Neuronal stem cell (in vitro differentiated cells): ENCODE results near the gene GMDS.

Experiments
- DNase-seq: peaks from one replicate; pipeline ENCODE4 v3.0.0-alpha.2; 2013; ENCODE audit warnings: low spot score
- H2AFZ ChIP-seq: one replicate; pipeline ENCODE4 v1.6.1; 2013; ENCODE audit warnings: mild to moderate bottlenecking, low read length, inconsistent platforms
- H2AK5ac ChIP-seq: 2 replicates; pipeline ENCODE4 v1.6.1; 2013; ENCODE audit warnings: low read depth, mild to moderate bottlenecking, inconsistent platforms, low read length, moderate library complexity, mixed read lengths
- H2BK120ac ChIP-seq: 2 replicates; pipeline ENCODE4 v1.6.1; 2013; ENCODE audit warnings: low read depth, mild to moderate bottlenecking, inconsistent platforms, low read length, moderate library complexity, mixed read lengths
- H2BK12ac ChIP-seq: one replicate; pipeline ENCODE4 v1.6.1; 2013; ENCODE audit warnings: low read length, inconsistent platforms
- H2BK15ac ChIP-seq: 2 replicates; pipeline ENCODE4 v1.6.1; 2013; ENCODE audit warnings: mild to moderate bottlenecking, low read length, inconsistent platforms, mixed read lengths
- H2BK5ac ChIP-seq: one replicate; pipeline ENCODE4 v1.6.1; 2013; ENCODE audit warnings: inconsistent platforms, mild to moderate bottlenecking, low read length, moderate library complexity
- H3K14ac ChIP-seq: one replicate; pipeline ENCODE4 v1.6.1; 2013; ENCODE audit warnings: low read length, inconsistent platforms
- H3K18ac ChIP-seq: 2 replicates; pipeline ENCODE4 v1.6.1; 2013; ENCODE audit warnings: low read length, inconsistent platforms
- H3K23ac ChIP-seq: 2 replicates; pipeline ENCODE4 v1.6.1; 2013; ENCODE audit warnings: low read depth, mild to moderate bottlenecking, mixed read lengths, low read length, inconsistent platforms; ENCODE audit not compliant: poor library complexity
- H3K27ac ChIP-seq: replicated peaks from 3 replicates; pipeline ENCODE4 v1.5.1; 2013; ENCODE audit warnings: low read length, inconsistent platforms
- H3K27me3 ChIP-seq, 3 experiments: 2 replicates each; pipeline ENCODE4 v1.6.1; 2013; ENCODE audit warnings: low read length in 3 of 3, mild to moderate bottlenecking in 2 of 3, inconsistent platforms in 1 of 3, low read depth in 1 of 3, mixed read lengths in 1 of 3, moderate library complexity in 1 of 3; ENCODE audit not compliant: control insufficient read depth in 3 of 3, insufficient read depth in 3 of 3
- H3K36me3 ChIP-seq, 2 donors: replicated peaks in 1 of 2; 2 replicates each; pipeline ENCODE4 v1.6.1; 2013; ENCODE audit warnings: low read length in 2 of 2; ENCODE audit not compliant: control insufficient read depth in 2 of 2, insufficient read depth in 2 of 2
- H3K4ac ChIP-seq: 2 replicates; pipeline ENCODE4 v1.6.1; 2013; ENCODE audit warnings: inconsistent platforms, mild to moderate bottlenecking, low read length, moderate library complexity
- H3K4me1 ChIP-seq, 2 donors: 1 replicate in 1 of 2; 2 replicates in 1 of 2; pipeline ENCODE4 v1.6.1; 2013; ENCODE audit warnings: low read length in 2 of 2, low read depth in 1 of 2; ENCODE audit not compliant: control insufficient read depth in 2 of 2, insufficient read depth in 1 of 2
- H3K4me2 ChIP-seq: one replicate; pipeline ENCODE4 v1.6.1; 2013; ENCODE audit warnings: mild to moderate bottlenecking, low read length, inconsistent platforms; ENCODE audit not compliant: insufficient read depth, poor library complexity, severe bottlenecking
- H3K4me3 ChIP-seq, 2 donors: 2 replicates each; pipeline ENCODE4 v1.5.1; 2013; ENCODE audit warnings: low read length in 2 of 2, mild to moderate bottlenecking in 2 of 2, inconsistent platforms in 1 of 2, moderate library complexity in 1 of 2
- H3K79me1 ChIP-seq: one replicate; pipeline ENCODE4 v1.6.1; 2013; ENCODE audit warnings: low read depth, mild to moderate bottlenecking, inconsistent platforms, low read length, moderate library complexity
- H3K9ac ChIP-seq: one replicate; pipeline ENCODE4 v1.6.1; 2013; ENCODE audit warnings: mild to moderate bottlenecking, low read depth, low read length, inconsistent platforms; ENCODE audit not compliant: poor library complexity
- H3K9me3 ChIP-seq, 2 donors: replicated peaks in 1 of 2; 2 replicates each; pipeline versions ENCODE3 to v1.6.1; 2013; ENCODE audit warnings: low read length in 2 of 2, mild to moderate bottlenecking in 2 of 2, inconsistent platforms in 1 of 2, low read depth in 1 of 2, mixed read lengths in 1 of 2, moderate library complexity in 1 of 2; ENCODE audit not compliant: control insufficient read depth in 2 of 2, insufficient read depth in 1 of 2
- H4K8ac ChIP-seq: one replicate; pipeline ENCODE4 v1.6.1; 2013; ENCODE audit warnings: low read depth, mild to moderate bottlenecking, inconsistent platforms, low read length, moderate library complexity
- H4K91ac ChIP-seq: one replicate; pipeline ENCODE4 v1.6.1; 2013; ENCODE audit warnings: low read length, low read depth, mild to moderate bottlenecking, inconsistent platforms; ENCODE audit not compliant: poor library complexity
- WGBS, 2 donors: extraction: QIAGEN DNeasy Blood & Tissue Kit; methylation state at CpG; one replicate each; pipeline ENCODE4 v1.1.7; 2013; ENCODE audit warnings: missing lambda C conversion rate in 2 of 2, mixed read lengths in 1 of 2; ENCODE audit not compliant: insufficient read length in 2 of 2, insufficient replicate concordance in 1 of 2; ENCODE audit errors: extremely low coverage in 2 of 2; 5-methylcytosine and 5-hydroxymethylcytosine counted together

GMDS gene

DNA sequence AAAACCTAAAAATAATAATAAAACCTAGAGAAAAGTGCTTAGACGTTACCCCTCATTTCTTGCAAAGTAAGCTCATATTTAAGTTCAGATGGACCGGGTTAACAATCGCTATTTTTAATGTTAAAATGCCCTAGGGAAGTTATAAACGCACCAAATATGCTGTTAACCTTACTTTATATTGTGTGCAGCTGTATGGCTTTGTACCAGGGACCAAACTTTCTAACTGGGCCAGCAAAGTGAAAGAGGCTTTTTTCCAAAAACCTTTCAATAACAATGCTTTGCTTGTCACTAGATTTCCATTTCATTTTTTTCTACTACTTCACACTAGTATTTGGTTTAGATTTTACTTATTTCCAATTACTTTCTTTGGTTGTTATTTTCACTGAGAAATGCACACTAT lies 387.2 kb downstream of the GMDS start:
- H2BK120ac ChIP-seq = no peak overlapping the region
- no CpG with 5 or more reads among the region's 4 CpGs for WGBS, 2 donors
- H3K27ac ChIP-seq = no peak overlapping the region
- DNase-seq = no peak
- no peaks in the 10 kb centered on the region for H3K79me1 ChIP-seq
- H3K4me3 ChIP-seq = no peak overlapping the region
- no peak overlapping the region for H3K9ac ChIP-seq
- no peak overlapping the region for H2AFZ ChIP-seq
- H2BK5ac ChIP-seq = no peak overlapping the region
- H3K14ac ChIP-seq = no peak overlapping the region
- H2BK12ac ChIP-seq = no peak overlapping the region
- H3K4ac ChIP-seq = no peak overlapping the region
- no peak overlapping the region for H2BK15ac ChIP-seq
- no peak overlapping the region for H2AK5ac ChIP-seq
- no peak overlapping the region for H4K8ac ChIP-seq
- no peak overlapping the region for H4K91ac ChIP-seq
- H3K9me3 ChIP-seq = no peaks in the 10 kb centered on the region
- no peak overlapping the region for H3K18ac ChIP-seq
- H3K36me3 ChIP-seq = no peaks in the 10 kb centered on the region
- no peaks in the 10 kb centered on the region for H3K4me1 ChIP-seq
- H3K4me2 ChIP-seq = no peak overlapping the region
- H3K27me3 ChIP-seq = no peaks in the 10 kb centered on the region
- no peak overlapping the region for H3K23ac ChIP-seq

DNA sequence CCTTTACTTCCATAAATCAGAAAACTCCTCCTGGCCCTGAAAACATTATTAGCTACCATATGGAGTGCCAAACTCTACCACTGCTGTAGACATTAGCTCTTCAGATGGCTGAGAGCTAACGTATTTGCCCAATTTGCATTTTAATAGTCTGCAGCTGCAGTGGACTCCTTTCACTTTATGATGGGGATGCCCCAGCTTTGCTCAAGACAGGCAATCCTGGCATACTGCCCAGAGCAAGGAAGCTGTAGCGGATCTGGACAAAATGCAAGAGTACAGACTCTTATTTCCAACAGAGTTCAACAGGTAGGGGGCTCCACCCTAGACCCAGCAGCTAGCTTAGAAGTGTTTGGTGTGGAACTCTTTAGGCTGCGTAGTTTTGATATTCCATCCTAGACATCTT lies 389.0 kb downstream of the GMDS start:
- H3K9me3 ChIP-seq = no peaks in the 10 kb centered on the region
- H2BK120ac ChIP-seq = no peak overlapping the region
- H3K9ac ChIP-seq = no peak overlapping the region
- no peaks in the 10 kb centered on the region for H3K27me3 ChIP-seq
- no peaks in the 10 kb centered on the region for H3K36me3 ChIP-seq
- H3K4me2 ChIP-seq = no peak overlapping the region
- H2BK15ac ChIP-seq = no peak overlapping the region
- H2AFZ ChIP-seq = no peak overlapping the region
- no peak overlapping the region for H4K91ac ChIP-seq
- no peak overlapping the region for H3K27ac ChIP-seq
- WGBS, 2 donors = no CpG with 5 or more reads among the region's 3 CpGs
- H2BK12ac ChIP-seq = no peak overlapping the region
- no peak overlapping the region for H3K23ac ChIP-seq
- H3K4me3 ChIP-seq = no peak overlapping the region
- no peak overlapping the region for H3K18ac ChIP-seq
- H3K4me1 ChIP-seq = no peaks in the 10 kb centered on the region
- no peak overlapping the region for H3K4ac ChIP-seq
- no peak overlapping the region for H3K14ac ChIP-seq
- H4K8ac ChIP-seq = no peak overlapping the region
- H2AK5ac ChIP-seq = no peak overlapping the region
- no peak overlapping the region for H2BK5ac ChIP-seq
- no peaks in the 10 kb centered on the region for H3K79me1 ChIP-seq
- DNase-seq = no peak

DNA sequence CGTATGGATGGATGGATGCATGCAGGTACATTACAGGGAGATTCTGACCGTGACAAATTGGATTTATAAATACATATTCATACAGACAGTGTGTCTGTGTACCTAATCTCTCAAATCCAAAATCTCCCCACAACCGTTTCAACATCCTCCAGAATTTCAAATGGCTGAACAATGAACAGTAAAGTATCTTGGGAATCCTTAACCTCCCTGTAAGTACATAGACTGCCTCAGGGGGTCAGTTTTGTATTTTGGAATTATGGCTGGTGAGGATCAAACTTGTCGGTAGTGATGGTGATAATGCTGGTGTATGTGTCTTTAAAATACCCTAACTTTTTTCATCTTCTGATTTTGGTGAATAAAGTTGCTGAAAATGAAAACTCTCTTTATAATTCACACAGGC lies 389.5 kb downstream of the GMDS start:
- no peak overlapping the region for H2AFZ ChIP-seq
- no peaks in the 10 kb centered on the region for H3K36me3 ChIP-seq
- H3K18ac ChIP-seq = no peak overlapping the region
- H3K27ac ChIP-seq = no peak overlapping the region
- H3K4ac ChIP-seq = no peak overlapping the region
- no peak overlapping the region for H3K4me2 ChIP-seq
- no peaks in the 10 kb centered on the region for H3K79me1 ChIP-seq
- H3K9ac ChIP-seq = no peak overlapping the region
- H3K4me3 ChIP-seq = no peak overlapping the region
- no peak overlapping the region for H3K23ac ChIP-seq
- no peak overlapping the region for H4K91ac ChIP-seq
- no peaks in the 10 kb centered on the region for H3K9me3 ChIP-seq
- no peak overlapping the region for H2BK12ac ChIP-seq
- no peak overlapping the region for H2AK5ac ChIP-seq
- WGBS, 2 donors = no CpG with 5 or more reads among the region's 4 CpGs
- no peak overlapping the region for H4K8ac ChIP-seq
- no peaks in the 10 kb centered on the region for H3K4me1 ChIP-seq
- H3K14ac ChIP-seq = no peak overlapping the region
- no peak overlapping the region for H2BK120ac ChIP-seq
- no peaks in the 10 kb centered on the region for H3K27me3 ChIP-seq
- no peak overlapping the region for H2BK5ac ChIP-seq
- DNase-seq = no peak
- no peak overlapping the region for H2BK15ac ChIP-seq

DNA sequence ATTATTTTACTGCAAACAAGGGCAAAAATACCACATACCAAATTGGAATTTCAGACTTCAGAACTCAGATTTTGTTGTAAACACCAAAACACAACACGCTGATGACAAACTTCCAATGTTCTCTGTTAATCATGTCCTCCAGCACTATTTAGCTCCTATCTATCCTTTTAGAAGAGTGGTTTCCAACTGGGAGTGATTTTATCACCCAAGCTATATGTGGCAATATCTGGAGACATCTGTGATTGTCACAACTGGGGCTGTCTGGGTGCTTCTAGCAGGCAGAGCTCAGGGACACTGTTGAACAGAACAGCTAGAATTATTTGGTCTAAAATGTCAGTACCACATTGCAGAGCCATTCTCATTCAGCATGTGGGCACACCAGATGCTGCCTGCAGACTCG lies 391.1 kb downstream of the GMDS start:
- Histone ChIP-seq H2AFZ (no peak overlapping the region), H3K27ac (no peak overlapping the region), H3K4ac (no peak overlapping the region), H3K4me1 (peaks cover 2% of the 10 kb centered on the region in 2 donors), H3K9me3 (no peaks in the 10 kb centered on the region), H3K18ac (no peak overlapping the region), H2AK5ac (no peak overlapping the region), H3K36me3 (no peaks in the 10 kb centered on the region), H3K23ac (no peak overlapping the region), H4K91ac (no peak overlapping the region), H2BK120ac (no peak overlapping the region), H2BK5ac (no peak overlapping the region), H2BK12ac (no peak overlapping the region), H3K27me3 (no peaks in the 10 kb centered on the region), H4K8ac (no peak overlapping the region), H3K4me3 (no peak overlapping the region), H3K79me1 (no peaks in the 10 kb centered on the region), H3K9ac (no peak overlapping the region), H3K4me2 (no peak overlapping the region), H2BK15ac (no peak overlapping the region), H3K14ac (no peak overlapping the region)
- no peak for DNase-seq
- no CpG with 5 or more reads among the region's 2 CpGs for WGBS, 2 donors
